NCI-H2081 (cell line): Measurements from ENCODE around the gene CNDP2.
"Not testable (repeated sequence)": the region's sequence is repeated elsewhere in the genome, so short reads cannot be mapped to it uniquely, and the experiment has no call there.

ENCODE experiments used
- DNase-seq, 2 experiments: peaks; one replicate each; lab custom pipeline; 2025; lab: John Stamatoyannopoulos, UW

The CNDP2 gene

DNA sequence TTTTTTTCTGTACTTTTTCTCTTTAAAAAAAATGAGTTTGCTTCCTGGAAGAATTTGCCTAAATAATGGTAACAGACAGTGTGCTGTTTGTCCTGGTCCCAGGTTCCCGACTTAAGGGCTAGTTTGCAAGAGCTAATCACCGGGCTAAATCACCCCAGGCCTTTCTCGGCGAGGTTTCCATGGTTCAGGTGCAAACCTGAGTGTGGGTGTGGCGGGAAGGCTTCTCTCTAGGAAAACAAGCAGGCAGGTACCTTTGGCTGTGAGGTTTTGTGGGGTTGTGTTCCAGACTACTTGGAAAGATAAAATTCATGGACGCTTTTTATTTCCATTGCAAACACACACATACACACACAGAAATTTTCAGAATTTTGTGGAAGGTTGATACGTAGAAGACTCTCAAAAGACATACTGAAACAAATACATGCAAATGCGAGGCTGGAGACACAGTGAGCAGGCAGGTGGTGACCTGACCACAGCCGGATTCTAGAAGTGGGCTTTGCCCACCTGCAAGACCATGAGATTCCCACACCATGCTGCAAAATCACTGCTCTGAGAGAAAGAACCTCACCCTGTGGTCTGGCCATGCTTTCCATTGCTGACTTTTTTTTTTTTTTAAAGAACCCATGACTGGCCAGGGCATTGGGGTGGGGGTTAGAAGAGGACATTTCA is 39.0 kb downstream of the CNDP2 start:
- no peak for DNase-seq

DNA sequence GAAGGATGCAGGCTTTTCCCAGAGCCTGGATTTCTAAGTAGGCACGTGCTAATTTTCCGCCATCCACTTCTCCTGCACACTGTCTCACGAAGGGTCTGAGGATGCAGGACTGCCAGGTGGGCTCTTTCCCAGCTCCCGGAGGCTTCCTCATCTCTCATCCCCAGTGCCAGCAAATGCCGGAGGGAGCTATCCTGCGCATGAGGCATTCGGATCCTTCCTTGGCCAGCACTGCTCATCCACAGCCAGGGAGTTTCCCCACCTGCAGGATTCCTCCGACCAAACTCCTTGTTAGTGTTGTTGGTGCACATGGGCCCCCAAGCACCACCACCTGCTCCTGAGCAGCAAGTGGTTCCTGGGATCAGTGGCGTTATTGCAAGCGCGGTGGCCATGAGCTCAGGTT is 43.1 kb downstream of the CNDP2 start:
- no peak for DNase-seq

- DNase-seq, result peak; percentile 0 to 26
Observed at GRCh38 chr18:74540652-74541421, 44.7 kb downstream of the CNDP2 start.

DNA sequence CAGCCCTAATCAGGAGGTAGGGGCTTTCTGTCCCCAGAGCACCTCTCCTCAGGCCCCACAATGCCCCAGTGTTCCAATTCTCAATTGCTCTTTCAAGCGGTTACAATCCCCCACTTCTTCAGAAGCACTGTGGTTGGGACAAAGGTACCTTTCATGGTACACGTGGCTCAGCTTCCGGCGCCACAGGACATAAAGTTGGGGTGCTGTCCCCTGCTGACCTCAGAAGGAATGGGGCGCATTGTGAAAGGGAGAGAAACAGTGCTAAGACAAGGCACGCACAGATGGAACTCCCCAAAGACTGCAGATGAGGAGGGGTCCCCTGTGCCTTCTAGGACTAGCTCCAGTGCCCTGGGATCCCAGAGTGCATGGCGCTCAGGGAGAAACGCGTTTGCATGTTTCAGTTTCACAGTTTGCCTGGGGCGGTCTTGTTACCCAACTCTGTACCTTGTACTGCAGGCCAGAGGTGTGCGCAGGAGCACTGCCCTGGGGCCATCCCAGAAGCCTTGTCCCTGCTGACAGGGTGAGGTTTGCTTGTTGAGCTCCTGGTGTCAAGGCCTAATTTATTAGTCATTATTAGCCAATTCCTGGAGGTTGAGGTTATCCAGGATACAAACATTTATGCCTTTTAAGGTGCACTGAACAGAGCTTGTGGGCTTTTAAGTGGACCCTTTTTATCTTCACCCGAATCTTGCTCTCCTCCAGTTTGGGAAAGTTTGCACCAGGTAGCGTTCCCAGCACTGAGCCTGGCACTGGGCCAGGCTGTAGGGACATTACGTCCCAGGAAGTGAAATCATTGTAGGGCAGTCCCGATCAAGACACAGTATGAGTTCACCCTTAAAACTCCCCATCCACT is 45.8 kb downstream of the CNDP2 start:
- no peak for DNase-seq

GRCh38 chr18:74544898-74545297 is 48.7 kb downstream of the CNDP2 start:
- DNase-seq, result no peak

GRCh38 chr18:74546007-74546406 is 49.8 kb downstream of the CNDP2 start:
- DNase-seq, result no peak

DNA sequence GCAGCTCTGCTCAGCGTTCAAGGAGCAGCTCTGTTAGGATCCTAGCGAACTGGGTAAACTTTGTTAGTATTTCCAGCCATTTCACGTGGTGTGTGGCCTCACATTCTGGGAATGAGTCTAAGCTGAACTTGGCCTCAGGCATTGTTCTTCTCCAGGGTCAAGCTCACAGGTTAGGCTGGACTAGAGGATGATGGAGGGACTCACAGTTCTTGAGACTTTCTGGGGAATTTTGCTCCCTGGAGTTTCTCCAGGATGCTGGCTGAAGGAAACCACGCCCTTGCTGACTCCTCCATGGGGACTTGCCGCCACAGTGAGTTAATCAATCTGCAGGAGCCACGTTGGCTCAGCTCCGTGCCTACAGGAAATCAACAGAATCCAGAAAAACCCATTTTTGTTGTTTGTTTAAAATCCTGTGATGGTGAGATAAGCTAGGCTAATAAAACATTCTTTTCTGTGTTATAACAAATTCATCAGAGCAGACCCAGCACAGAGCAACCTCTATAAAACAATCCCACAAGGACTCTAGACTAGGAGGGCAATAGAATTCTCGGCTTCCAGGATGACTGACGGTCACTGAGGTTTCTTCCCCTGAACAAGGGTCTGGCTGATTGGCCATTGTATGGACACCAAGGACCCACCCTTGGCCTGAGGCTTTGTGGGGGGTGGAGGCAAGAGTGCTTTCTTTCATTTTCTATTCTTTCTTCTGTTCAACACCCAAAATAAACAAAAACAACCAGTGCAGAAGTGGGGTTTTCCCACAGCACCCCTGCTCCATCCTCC is 50.8 kb downstream of the CNDP2 start:
- DNase-seq, result no peak

- DNase-seq, result no peak
Observed at GRCh38 chr18:74547860-74548259, 51.7 kb downstream of the CNDP2 start.

GRCh38 chr18:74549591-74550104 is 53.5 kb downstream of the CNDP2 start:
- no peak for DNase-seq

DNA sequence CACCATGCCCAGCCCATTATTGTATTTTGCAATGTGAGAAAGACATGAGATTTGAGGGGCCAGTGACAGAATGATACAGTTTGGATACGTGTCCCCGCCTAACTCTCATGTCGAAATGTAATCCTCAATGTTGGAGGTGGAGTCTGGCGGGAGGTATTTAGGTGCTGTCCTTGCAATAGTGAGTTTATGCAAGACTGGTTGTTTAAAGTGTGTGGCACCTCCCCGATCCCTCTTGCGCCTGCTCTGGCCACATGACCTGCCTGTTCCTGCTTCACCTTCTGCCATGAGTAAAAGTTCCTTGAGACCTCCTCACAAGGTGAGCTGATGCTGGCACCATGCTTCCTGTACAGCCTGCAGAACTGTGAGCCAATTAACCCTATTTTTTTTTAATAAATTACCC is 54.7 kb downstream of the CNDP2 start:
- no peak for DNase-seq

DNA sequence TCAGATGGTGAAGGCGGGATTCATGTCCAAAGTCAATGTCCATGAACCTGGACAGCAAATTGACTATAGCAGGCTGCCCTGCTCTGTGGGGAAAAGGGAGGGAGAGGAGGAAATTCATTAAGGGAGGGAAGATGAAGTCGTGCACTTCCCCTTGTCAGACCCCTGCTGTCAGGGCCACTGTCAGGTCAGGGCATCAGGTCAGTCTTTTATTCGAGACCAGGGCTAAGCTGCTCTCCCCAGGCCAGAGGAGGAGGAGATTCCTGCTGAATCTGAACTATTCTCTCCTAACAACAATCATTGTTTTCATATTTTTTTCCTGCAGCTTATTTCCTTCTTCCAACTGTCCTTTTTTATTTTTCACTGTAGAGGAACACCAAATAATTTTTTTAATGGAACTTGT is 55.3 kb downstream of the CNDP2 start:
- no peak for DNase-seq

DNA sequence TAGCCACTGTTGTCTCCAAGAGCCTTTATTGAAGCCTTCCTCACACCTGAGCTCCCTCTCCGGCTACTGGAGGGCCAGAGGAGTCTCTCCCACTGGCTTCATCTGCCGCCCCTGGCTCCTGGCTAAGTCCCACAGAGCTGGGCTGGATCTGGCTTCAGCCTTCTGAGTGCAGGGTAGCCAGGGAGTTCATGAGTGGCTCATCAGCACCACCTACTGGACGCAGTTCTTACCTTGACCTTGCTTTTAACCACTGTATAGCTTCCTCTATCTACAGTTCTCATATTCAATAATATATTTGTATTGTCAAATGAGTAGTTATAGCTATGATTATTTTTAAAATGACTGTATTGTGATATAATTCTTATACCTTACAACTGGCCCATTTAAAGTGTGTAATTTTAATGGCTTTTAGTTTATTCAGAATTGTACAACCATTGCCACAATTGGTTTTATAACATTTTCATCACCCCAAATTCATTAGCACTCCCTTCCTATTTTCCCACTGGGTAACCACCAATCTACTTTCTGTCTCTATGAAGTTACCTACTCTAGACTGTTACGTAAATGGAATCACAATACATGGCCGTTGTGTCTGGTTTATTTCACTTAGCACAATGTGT is 55.9 kb downstream of the CNDP2 start:
- DNase-seq, result peak; percentile 75 to 82

DNA sequence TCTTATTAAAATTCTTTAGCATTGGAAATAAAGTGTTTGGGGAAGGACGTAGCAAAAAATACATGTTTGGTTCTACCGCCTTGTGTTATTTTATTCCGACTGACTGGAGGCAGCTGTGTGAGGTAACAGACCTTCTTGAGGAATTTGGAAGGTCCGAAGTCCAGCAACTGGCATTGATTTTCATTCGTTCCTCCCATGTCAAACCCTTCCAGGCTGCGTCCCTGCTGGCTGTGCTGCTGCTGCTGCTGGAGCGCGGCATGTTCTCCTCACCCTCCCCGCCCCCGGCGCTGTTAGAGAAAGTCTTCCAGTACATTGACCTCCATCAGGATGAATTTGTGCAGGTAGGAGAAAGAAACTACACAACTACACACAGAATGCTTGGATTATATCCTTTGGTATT is 60.0 kb downstream of the CNDP2 start:
- DNase-seq, result no peak

GRCh38 chr18:74558096-74558495 is 61.9 kb downstream of the CNDP2 start:
- DNase-seq, result no peak

- no peak for DNase-seq
Observed at GRCh38 chr18:74562131-74562730, 66.1 kb downstream of the CNDP2 start.

- DNase-seq, result no peak
Observed at GRCh38 chr18:74562775-74563174, 66.6 kb downstream of the CNDP2 start.

DNA sequence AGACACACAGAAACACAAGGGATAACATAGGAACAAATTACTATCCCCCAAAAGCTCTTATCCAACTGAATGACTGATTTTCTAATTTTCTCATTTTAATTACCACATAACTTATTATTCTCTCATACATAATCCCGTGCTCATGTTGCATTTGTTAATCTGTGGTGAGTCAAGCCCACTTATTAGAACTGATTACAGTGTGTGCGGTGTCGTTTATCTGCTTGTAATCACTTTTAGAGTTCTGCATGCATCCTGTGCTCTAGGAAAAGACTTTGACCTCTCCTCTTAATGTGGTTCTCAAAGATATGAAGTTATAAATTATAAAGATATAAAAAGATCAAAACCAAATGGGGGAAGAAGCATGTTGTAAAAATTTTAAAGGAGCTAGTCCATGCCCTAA is 67.8 kb downstream of the CNDP2 start:
- no peak for DNase-seq

DNA sequence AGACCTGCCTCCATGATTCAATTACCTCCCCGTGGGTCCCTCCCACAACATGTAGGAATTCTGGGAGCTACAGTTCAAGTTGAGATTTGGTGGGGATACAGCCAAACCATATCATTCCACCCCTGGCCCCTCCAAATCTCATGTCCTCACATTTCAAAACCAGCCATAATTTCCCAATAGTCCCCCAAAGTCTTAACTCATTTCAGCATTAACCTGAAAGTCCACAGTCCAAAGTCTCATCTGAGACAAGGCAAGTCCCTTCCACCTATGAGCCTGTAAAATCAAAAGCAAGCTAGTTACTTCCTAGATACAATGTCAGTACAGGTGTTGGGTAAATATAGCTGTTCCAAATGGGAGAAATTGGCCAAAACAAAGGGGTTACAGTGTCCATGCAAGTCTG is 69.0 kb downstream of the CNDP2 start:
- DNase-seq, result not testable (repeated sequence)

DNA sequence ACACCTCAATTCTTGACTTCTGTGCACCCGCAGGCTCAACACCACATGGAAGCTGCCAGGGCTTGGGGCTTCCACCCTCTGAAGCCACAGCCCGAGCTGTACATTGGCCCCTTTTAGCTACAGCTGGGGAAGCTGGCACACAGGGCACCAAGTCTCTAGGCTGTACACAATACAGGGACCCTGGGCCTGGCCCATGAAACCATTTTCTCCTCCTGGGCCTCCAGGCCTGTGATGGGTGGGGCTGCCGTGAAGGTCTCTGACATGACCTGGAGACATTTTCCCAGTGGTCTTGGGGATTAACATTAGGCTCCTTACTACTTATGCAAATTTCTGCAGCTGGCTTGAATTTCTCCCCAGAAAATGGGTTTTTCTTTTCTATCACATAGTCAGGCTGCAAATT is 69.8 kb downstream of the CNDP2 start:
- not testable (repeated sequence) for DNase-seq

GRCh38 chr18:74567822-74568221 is 71.7 kb downstream of the CNDP2 start:
- no peak for DNase-seq

DNA sequence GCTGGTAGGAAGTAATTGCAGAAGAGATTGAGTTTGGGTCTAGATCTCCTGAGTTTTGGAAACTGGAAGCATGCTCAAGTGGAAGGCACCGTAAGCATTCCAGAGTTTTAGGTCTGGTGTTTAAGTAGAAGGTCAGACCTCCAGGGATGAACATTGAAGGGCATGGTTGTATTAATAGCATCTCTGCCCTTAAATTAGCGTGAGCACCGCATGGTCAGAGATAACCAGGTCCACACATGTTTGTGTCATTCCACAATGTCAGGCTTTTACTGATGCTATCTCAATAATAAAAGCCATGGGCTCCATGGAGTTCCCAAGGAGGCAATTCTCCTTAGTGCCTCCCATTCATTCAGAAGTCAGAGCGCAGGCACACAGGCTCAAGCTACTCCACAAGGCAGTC is 73.2 kb downstream of the CNDP2 start:
- DNase-seq, result no peak
